GM19468 (cell line): ENCODE results near the gene RGL3.
"Not testable (repeated sequence)": the region's sequence is repeated elsewhere in the genome, so short reads cannot be mapped to it uniquely, and the experiment has no call there.

Source experiments
- ATAC-seq: cut with Tn5 transposase; IDR thresholded peaks from one replicate; pipeline ENCODE4 v1.9.1; 2021; ENCODE audit warnings: mild to moderate bottlenecking, moderate library complexity, moderate number of reproducible peaks; ENCODE audit not compliant: unreplicated experiment; ENCODE audit errors: extremely low read depth

RGL3 gene

GRCh38 chr19:11451327-11451870 lies 32.3 kb upstream of the RGL3 start:
- ATAC-seq: no peak

GRCh38 chr19:11450570-11451326 lies 31.6 kb upstream of the RGL3 start:
- ATAC-seq: no peak

- no peak for ATAC-seq
Observed at GRCh38 chr19:11448923-11449554, 29.9 kb upstream of the RGL3 start.

GRCh38 chr19:11448410-11448809 lies 29.3 kb upstream of the RGL3 start:
- ATAC-seq: no peak

- ATAC-seq: no peak
Observed at GRCh38 chr19:11447347-11448262, 28.5 kb upstream of the RGL3 start.

GRCh38 chr19:11446652-11447301 lies 27.7 kb upstream of the RGL3 start:
- no peak for ATAC-seq

GRCh38 chr19:11446271-11446651 lies 27.1 kb upstream of the RGL3 start:
- ATAC-seq: no peak

- ATAC-seq: no peak
Observed at GRCh38 chr19:11445141-11445540, 26.0 kb upstream of the RGL3 start.

- no peak for ATAC-seq
Observed at GRCh38 chr19:11444059-11444458, 24.9 kb upstream of the RGL3 start.

GRCh38 chr19:11437955-11438354 lies 18.8 kb upstream of the RGL3 start:
- no peak for ATAC-seq

GRCh38 chr19:11435833-11436313 lies 16.8 kb upstream of the RGL3 start:
- ATAC-seq: no peak

- ATAC-seq: peak; percentile 82
Observed at GRCh38 chr19:11435057-11435832, 16.1 kb upstream of the RGL3 start, which contains the start of the genes ODAD3 and PRKCSH. ODAD3 (minus strand) TSS chr19:11435121; CDS start chr19:11435016, 105 bp downstream. PRKCSH (plus strand) TSS chr19:11435635; CDS start chr19:11436118, 483 bp downstream.

GRCh38 chr19:11434703-11435056 lies 15.6 kb upstream of the RGL3 start:
- no peak for ATAC-seq

GRCh38 chr19:11433526-11433925 lies 14.4 kb upstream of the RGL3 start:
- not testable (repeated sequence) for ATAC-seq

- no peak for ATAC-seq
Observed at GRCh38 chr19:11426656-11427055, 7.5 kb upstream of the RGL3 start.

- ATAC-seq: no peak
Observed at GRCh38 chr19:11425719-11426457, 6.8 kb upstream of the RGL3 start.

GRCh38 chr19:11423791-11424181 lies 4.7 kb upstream of the RGL3 start:
- no peak for ATAC-seq

- no peak for ATAC-seq
Observed at GRCh38 chr19:11423164-11423790, 4.2 kb upstream of the RGL3 start.
